MCF 10A (cell line): Measurements from ENCODE around the gene TUBGCP2. TPM values are rescaled to one million over a fixed set of nuclear protein-coding genes. Genes with fewer than 3 reads are reported as not detected.
"Not testable (repeated sequence)": the region's sequence is repeated elsewhere in the genome, so short reads cannot be mapped to it uniquely, and the experiment has no call there.

Experiments used
- BruUV-seq: library from RNA; stranded (reverse); fragments of 400-500 nt; replicated peaks from 2 replicates; lab custom pipeline; 2021; lab: Mats Ljungman, UMichigan
- CTCF ChIA-PET: fragments of 300-600 bp; sonication (Branson Sonifier 250); formaldehyde crosslinking; extraction: SDS; loops from one replicate; lab custom pipeline; 2021; ENCODE audit warnings: antibody characterized with exemption, inconsistent platforms; lab: Yijun Ruan, JAX
- POLR2A ChIA-PET: fragments of 300-600, 350-650 bp; sonication (Branson Sonifier 250); formaldehyde crosslinking; extraction: SDS; loops from one replicate; lab custom pipeline; 2020; ENCODE audit warnings: antibody characterized with exemption, inconsistent platforms; lab: Yijun Ruan, JAX
- DNase-seq: peaks from one replicate; pipeline ENCODE4 v3.0.0-alpha.2; 2018; ENCODE audit not compliant: unreplicated experiment
- H3K27ac Mint-ChIP-seq: one replicate; pipeline ENCODE4 v1.8.0; 2022; ENCODE audit warnings: mild to moderate bottlenecking, low read depth, mixed read lengths; ENCODE audit not compliant: unreplicated experiment
- H3K27me3 Mint-ChIP-seq: one replicate; pipeline ENCODE4 v1.8.0; 2022; ENCODE audit warnings: mixed read lengths; ENCODE audit not compliant: insufficient read depth, unreplicated experiment
- H3K36me3 Mint-ChIP-seq: one replicate; pipeline ENCODE4 v1.8.0; 2022; ENCODE audit warnings: mild to moderate bottlenecking, moderate library complexity, mixed read lengths; ENCODE audit not compliant: insufficient read depth, unreplicated experiment
- H3K4me1 Mint-ChIP-seq: one replicate; pipeline ENCODE4 v1.8.0; 2022; ENCODE audit warnings: mixed read lengths; ENCODE audit not compliant: insufficient read depth, unreplicated experiment
- H3K4me3 Mint-ChIP-seq: one replicate; pipeline ENCODE4 v1.8.0; 2022; ENCODE audit warnings: mild to moderate bottlenecking, moderate library complexity, mixed read lengths; ENCODE audit not compliant: unreplicated experiment
- H3K9me3 Mint-ChIP-seq: one replicate; pipeline ENCODE4 v1.8.0; 2022; ENCODE audit warnings: mixed read lengths; ENCODE audit not compliant: unreplicated experiment
- intact Hi-C: fragments of 100-400 bp; cut with micrococcal nuclease; formaldehyde crosslinking; loops from 2 replicates; pipeline ENCODE4 v1.14.1; 2022
- total RNA-seq: library from RNA; stranded (reverse); gene quantifications from 2 replicates; pipeline ENCODE4 v1.2.3, GENCODE V29; 2022
- TF ChIP-seq, protein P1 (sequence below): fragments of 200-600 bp; IDR thresholded peaks from one replicate; pipeline ENCODE4 v1.8.0; 2022; ENCODE audit warnings: antibody characterized with exemption, mild to moderate bottlenecking; ENCODE audit not compliant: unreplicated experiment

The TUBGCP2 gene
- total RNA-seq, 1 experiment from 2014 or later, result 95.9 TPM

DNA sequence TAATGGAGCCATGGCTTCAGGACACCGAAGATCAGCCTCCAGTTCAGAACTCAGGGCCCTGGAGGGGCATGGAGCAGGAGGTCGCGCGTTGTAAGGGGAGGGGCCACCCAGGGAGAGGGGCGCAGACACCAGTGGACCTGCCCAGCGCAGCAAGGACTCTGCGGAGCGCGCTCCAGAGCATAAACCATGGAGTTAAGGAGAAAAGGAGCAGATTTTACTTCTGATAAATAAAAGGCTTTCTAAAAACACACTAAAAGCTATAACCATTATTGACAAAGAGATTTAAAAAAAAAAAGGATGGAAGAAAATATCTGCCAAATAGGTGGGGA is 17.5 kb upstream of the TUBGCP2 start:
- Mint-ChIP-seq H3K27ac (no peak overlapping the region), H3K27me3 (peaks cover 31% of the 10 kb centered on the region), H3K9me3 (no peaks in the 10 kb centered on the region), H3K4me3 (no peak overlapping the region), H3K36me3 (no peaks in the 10 kb centered on the region), H3K4me1 (peaks cover 5% of the 10 kb centered on the region)
- DNase-seq, result no peak
- no TSS peak for BruUV-seq
- TF ChIP-seq, protein P1, sequence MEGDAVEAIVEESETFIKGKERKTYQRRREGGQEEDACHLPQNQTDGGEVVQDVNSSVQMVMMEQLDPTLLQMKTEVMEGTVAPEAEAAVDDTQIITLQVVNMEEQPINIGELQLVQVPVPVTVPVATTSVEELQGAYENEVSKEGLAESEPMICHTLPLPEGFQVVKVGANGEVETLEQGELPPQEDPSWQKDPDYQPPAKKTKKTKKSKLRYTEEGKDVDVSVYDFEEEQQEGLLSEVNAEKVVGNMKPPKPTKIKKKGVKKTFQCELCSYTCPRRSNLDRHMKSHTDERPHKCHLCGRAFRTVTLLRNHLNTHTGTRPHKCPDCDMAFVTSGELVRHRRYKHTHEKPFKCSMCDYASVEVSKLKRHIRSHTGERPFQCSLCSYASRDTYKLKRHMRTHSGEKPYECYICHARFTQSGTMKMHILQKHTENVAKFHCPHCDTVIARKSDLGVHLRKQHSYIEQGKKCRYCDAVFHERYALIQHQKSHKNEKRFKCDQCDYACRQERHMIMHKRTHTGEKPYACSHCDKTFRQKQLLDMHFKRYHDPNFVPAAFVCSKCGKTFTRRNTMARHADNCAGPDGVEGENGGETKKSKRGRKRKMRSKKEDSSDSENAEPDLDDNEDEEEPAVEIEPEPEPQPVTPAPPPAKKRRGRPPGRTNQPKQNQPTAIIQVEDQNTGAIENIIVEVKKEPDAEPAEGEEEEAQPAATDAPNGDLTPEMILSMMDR, result no peak
- intact Hi-C loops, result loop anchor here (5.0 to 10.0 kb wide), 3 partner anchors 69 to 491 kb away; partner anchors contain the start of gene MTG1
- ChIA-PET POLR2A (no interaction called here), CTCF (interaction anchor here (0.7 to 4.3 kb wide), 3 partner anchors 12 to 293 kb away, joined by 3 to 29 read pairs (median 4); no protein-coding TSS in a partner anchor)

DNA sequence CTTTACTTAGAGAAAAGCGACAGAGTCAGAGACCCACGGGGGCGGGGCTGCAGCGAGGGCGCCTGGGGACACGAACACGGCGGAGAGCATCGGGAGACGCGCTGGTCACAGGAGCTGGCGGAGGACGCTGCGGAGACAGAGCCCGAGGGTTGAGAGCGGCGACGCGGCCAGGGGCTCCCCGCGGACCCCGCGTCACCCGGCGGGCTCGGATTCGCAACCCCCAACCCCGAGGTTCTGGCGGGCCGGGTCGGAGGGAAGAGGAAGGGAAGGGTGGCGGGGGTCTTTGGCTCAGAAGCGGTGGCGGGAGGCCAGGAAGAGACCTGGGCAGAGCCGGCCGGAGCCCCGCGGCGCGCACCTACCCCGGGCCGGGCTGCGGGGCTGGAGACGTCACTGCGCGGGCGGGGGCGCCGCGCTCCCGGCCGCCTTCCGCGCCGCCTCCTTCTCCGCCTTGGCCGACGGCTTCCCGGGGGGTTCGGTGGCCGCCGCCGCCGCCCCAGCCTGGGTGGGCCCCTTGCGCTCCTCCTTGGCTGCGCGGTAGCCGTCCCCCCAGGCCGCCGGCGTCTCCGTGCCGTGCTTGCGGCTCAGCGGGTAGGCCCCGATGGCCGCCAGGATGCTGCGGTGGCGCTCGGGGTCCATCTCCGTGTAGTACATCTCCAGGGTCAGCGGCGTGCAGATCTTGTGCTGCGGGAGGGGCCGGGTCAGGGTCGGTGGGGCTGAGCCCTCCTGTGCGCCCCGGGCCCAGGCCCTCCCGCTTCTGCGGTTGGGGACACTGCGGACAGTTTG is 17.0 kb upstream of the TUBGCP2 start:
- Mint-ChIP-seq H3K27me3 (peaks cover 31% of the 10 kb centered on the region), H3K4me3 (peak overlapping the region; percentile 57), H3K4me1 (peaks cover 5% of the 10 kb centered on the region), H3K9me3 (no peaks in the 10 kb centered on the region), H3K36me3 (no peaks in the 10 kb centered on the region), H3K27ac (no peak overlapping the region)
- CTCF ChIA-PET, result interaction anchor here (0.7 kb wide), 1 partner anchor 294 kb away, joined by 4 read pairs; no protein-coding TSS in a partner anchor
- intact Hi-C loops, result loop anchor here (5.0 to 10.0 kb wide), 3 partner anchors 69 to 491 kb away; partner anchors contain the start of gene MTG1
- DNase-seq, result no peak
- POLR2A ChIA-PET, result no interaction called here
- TF ChIP-seq, protein P1, result no peak
- BruUV-seq, result no TSS peak

DNA sequence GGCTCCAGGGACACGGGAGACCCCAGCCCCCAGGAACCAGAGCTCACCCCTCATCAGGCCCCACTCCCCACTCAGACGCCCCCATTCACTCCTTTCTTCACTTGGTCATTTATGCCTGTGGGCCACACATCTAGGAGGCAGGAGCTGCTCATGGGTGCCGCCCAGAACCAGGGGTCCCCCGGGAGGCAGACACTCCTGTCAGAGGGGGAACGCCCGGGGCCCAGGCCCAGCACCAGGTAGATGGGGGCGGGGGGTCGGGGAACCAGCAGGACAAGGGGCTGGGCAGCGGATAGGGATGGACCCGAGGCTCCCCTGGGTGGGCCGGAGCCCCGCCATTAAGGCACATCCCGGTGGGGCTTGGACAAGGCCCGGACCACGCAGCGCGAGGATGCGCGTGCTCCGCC is 16.2 kb upstream of the TUBGCP2 start:
- ChIA-PET CTCF (interaction anchor here (1.1 kb wide), 1 partner anchor 9 kb away, joined by 3 read pairs; no protein-coding TSS in a partner anchor), POLR2A (no interaction called here)
- Mint-ChIP-seq H3K4me1 (peaks cover 5% of the 10 kb centered on the region), H3K27ac (no peak overlapping the region), H3K9me3 (no peaks in the 10 kb centered on the region), H3K4me3 (peak overlapping the region; percentile 57), H3K27me3 (peaks cover 31% of the 10 kb centered on the region), H3K36me3 (no peaks in the 10 kb centered on the region)
- intact Hi-C loops, result loop anchor here (5.0 to 10.0 kb wide), 3 partner anchors 70 to 490 kb away; partner anchors contain the start of gene MTG1
- DNase-seq, result no peak
- TF ChIP-seq, protein P1, result no peak
- BruUV-seq, result no TSS peak

DNA sequence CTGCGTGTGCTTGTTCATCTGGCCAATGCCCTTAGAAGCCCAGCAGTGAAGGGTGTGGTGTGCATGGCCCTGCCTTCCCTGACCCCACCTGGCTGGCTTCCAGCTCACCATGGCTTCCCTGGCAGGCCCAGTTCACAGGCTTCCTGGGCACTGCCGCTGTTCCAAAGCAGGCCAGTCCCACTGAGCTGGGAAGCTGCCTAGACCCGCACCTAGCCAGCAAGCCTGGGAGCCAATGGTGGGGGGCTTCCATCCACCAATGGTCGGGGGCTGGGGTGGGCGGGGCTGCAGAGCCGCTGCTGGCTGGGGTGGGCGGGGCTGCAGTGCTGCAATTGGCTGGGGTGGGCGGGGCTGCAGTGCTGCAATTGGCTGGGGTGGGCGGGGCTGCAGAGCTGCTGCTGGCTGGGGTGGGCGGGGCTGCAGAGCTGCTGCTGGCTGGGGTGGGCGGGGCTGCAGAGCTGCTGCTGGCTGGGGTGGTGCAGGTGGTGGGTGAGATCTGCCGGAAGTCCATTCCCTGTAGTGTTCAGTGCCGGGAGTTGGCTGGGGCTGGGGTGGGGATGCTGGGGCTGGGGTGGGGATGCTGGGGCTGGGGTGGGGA is 15.6 kb upstream of the TUBGCP2 start:
- H3K36me3 Mint-ChIP-seq, result no peaks in the 10 kb centered on the region
- POLR2A ChIA-PET, result no interaction called here
- no peaks in the 10 kb centered on the region for H3K9me3 Mint-ChIP-seq
- CTCF ChIA-PET, result interaction anchor here (1.1 kb wide), 1 partner anchor 8 kb away, joined by 3 read pairs; no protein-coding TSS in a partner anchor
- peaks cover 8% of the 10 kb centered on the region for H3K4me1 Mint-ChIP-seq
- intact Hi-C loops, result loop anchor here (10.0 kb wide), 2 partner anchors 71 to 489 kb away; partner anchors contain the start of gene MTG1
- H3K27me3 Mint-ChIP-seq, result peaks cover 37% of the 10 kb centered on the region
- BruUV-seq, result no TSS peak
- TF ChIP-seq, protein P1, result no peak
- peak; percentile 42 for DNase-seq
- H3K27ac Mint-ChIP-seq, result no peak overlapping the region
- no peak overlapping the region for H3K4me3 Mint-ChIP-seq

DNA sequence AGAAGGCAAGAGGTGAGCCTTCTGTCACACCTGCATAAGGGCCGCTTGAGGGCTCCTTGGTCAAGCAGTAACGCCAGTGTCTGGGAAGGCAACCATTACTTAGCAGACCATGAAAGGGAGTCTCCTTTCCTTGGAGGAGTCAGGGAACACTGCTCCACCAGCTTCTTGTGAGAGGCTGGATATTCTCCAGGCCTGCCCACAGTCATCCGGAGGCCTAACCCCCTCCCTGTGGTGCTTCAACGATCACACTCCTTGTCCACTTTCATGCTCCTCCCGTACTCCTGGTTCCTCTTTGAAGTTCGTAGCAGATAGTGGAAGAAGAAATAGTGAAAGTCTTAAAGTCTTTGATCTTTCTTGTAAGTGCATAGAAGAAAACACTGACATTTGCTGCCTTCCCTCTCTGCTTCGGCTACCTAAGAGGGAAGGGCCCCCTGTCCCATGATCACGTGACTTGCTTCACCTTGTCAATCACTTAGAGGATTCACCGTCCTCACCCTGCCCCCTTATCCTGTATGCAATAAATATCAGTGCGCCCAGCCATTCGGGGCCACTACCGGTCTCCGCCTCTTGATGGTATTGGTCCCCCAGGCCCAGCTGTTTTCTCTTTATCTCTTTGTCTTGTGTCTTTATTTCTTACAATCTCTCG is 13.5 kb upstream of the TUBGCP2 start:
- intact Hi-C loops, result loop anchor here (10.0 kb wide), 2 partner anchors 73 to 487 kb away; partner anchors contain the start of gene MTG1
- H3K4me1 Mint-ChIP-seq, H3K27ac Mint-ChIP-seq, H3K4me3 Mint-ChIP-seq, POLR2A ChIA-PET, H3K36me3 Mint-ChIP-seq, BruUV-seq, DNase-seq, H3K9me3 Mint-ChIP-seq: not testable (repeated sequence)
- CTCF ChIA-PET, result interaction anchor here (1.2 to 1.7 kb wide), 2 partner anchors 8 to 287 kb away, joined by 4 to 13 read pairs; no protein-coding TSS in a partner anchor
- H3K27me3 Mint-ChIP-seq, result peaks cover 37% of the 10 kb centered on the region
